ENCODE results near the gene BCL7A. TPM values are rescaled to one million over a fixed set of nuclear protein-coding genes. Genes with fewer than 3 reads are reported as not detected.

The BCL7A gene
- total RNA-seq, 2 donors from 2014 or later: 0.33 to 0.69 TPM

- H3K4me1 Mint-ChIP-seq (ENCODE audit: low read depth in 2 of 2): peaks cover 3 to 17% of the 10 kb centered on the region in 2 donors
- no peaks in the 10 kb centered on the region for H3K27me3 Mint-ChIP-seq
- DNase-seq (ENCODE audit: low spot score) (no peak), ATAC-seq (no peak)
- H3K36me3 Mint-ChIP-seq: no peaks in the 10 kb centered on the region
- H3K4me3 Mint-ChIP-seq: no peak overlapping the region
- no peaks in the 10 kb centered on the region for H3K9me3 Mint-ChIP-seq
- H3K27ac Mint-ChIP-seq: no peak overlapping the region
Measured at GRCh38 chr12:121990114-121990647, 31.5 kb upstream of the BCL7A start.

GRCh38 chr12:121990692-121991603 lies 30.7 kb upstream of the BCL7A start:
- Mint-ChIP-seq H3K4me1 (ENCODE audit: low read depth in 2 of 2) (peaks cover 3 to 17% of the 10 kb centered on the region in 2 donors), H3K27me3 (no peaks in the 10 kb centered on the region), H3K4me3 (peak overlapping the region; percentile 7), H3K27ac (no peak overlapping the region), H3K9me3 (no peaks in the 10 kb centered on the region), H3K36me3 (no peaks in the 10 kb centered on the region)
- ATAC-seq (peak; percentile 50 to 76), DNase-seq (ENCODE audit: low spot score) (no peak)

GRCh38 chr12:121992059-121992879 lies 29.4 kb upstream of the BCL7A start:
- peaks cover 4 to 6% of the 10 kb centered on the region in 2 donors for H3K27me3 Mint-ChIP-seq
- H3K9me3 Mint-ChIP-seq: no peaks in the 10 kb centered on the region
- peak; percentile 93 to 97 for ATAC-seq
- DNase-seq (ENCODE audit: low spot score): no peak
- no peaks in the 10 kb centered on the region for H3K36me3 Mint-ChIP-seq
- no peak overlapping the region for H3K27ac Mint-ChIP-seq
- peaks cover 3 to 17% of the 10 kb centered on the region in 2 donors for H3K4me1 Mint-ChIP-seq (ENCODE audit: low read depth in 2 of 2)
- peak overlapping the region; percentile 66 for H3K4me3 Mint-ChIP-seq

- peaks cover 3 to 9% of the 10 kb centered on the region in 2 donors for H3K4me1 Mint-ChIP-seq (ENCODE audit: low read depth in 2 of 2)
- ATAC-seq (no peak), DNase-seq (ENCODE audit: low spot score) (no peak)
- no peak overlapping the region for H3K4me3 Mint-ChIP-seq
- H3K27me3 Mint-ChIP-seq: peaks cover 5 to 14% of the 10 kb centered on the region in 2 donors
- H3K9me3 Mint-ChIP-seq: no peaks in the 10 kb centered on the region
- H3K36me3 Mint-ChIP-seq: no peaks in the 10 kb centered on the region
- H3K27ac Mint-ChIP-seq: no peak overlapping the region
Measured at GRCh38 chr12:121996050-121996944, 25.4 kb upstream of the BCL7A start.

DNA sequence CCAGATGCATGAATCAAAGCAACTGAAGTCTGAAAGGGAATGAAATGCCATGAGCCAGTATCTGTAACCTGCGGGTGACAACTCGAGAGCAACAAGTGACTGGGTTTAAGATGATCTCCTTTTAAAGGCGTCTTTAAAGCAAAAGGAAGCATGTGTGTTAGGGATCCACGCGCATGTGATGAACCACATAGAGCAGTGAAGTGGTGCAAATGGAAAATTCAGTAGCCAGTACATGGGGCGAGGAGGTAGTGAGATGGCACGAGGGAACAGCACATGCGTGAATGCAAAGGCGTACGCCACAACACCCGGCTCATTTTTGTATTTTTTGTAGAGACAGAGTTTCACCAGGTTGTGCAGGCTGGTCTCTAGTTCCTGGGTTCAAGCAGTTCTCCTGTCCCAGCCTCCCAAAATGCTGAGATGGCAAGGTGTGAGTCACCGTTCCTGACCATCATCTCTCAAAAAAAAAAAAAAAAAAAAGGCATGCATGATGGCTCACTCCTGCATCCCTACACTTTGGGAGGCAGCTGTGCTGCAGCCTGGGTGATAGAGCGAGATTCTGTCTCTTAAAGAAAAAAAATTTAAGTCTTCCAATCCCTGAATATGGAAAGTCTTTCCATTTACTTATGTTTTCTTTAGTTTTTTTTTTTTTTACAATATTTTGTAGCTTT lies 24.6 kb upstream of the BCL7A start:
- DNase-seq (ENCODE audit: low spot score) (no peak), ATAC-seq (no peak)
- Mint-ChIP-seq H3K4me3 (no peak overlapping the region), H3K36me3 (no peaks in the 10 kb centered on the region), H3K4me1 (ENCODE audit: low read depth in 2 of 2) (peaks cover 1 to 2% of the 10 kb centered on the region in 2 donors), H3K27ac (no peak overlapping the region), H3K9me3 (no peaks in the 10 kb centered on the region), H3K27me3 (peaks cover 8 to 14% of the 10 kb centered on the region in 2 donors)

- no peak overlapping the region for H3K4me3 Mint-ChIP-seq
- ATAC-seq (no peak), DNase-seq (ENCODE audit: low spot score) (no peak)
- H3K36me3 Mint-ChIP-seq: no peaks in the 10 kb centered on the region
- peaks cover 24 to 37% of the 10 kb centered on the region in 2 donors for H3K27me3 Mint-ChIP-seq
- H3K27ac Mint-ChIP-seq: no peak overlapping the region
- H3K9me3 Mint-ChIP-seq: no peaks in the 10 kb centered on the region
- peaks cover 5 to 12% of the 10 kb centered on the region in 2 donors for H3K4me1 Mint-ChIP-seq (ENCODE audit: low read depth in 2 of 2)
Measured at GRCh38 chr12:122001466-122002209, 20.0 kb upstream of the BCL7A start.

- no peak overlapping the region for H3K4me3 Mint-ChIP-seq
- H3K4me1 Mint-ChIP-seq (ENCODE audit: low read depth in 2 of 2): peaks cover 6 to 13% of the 10 kb centered on the region in 2 donors
- ATAC-seq (peak in 1 of 2 donors; percentile 66), DNase-seq (ENCODE audit: low spot score) (no peak)
- no peaks in the 10 kb centered on the region for H3K36me3 Mint-ChIP-seq
- H3K27ac Mint-ChIP-seq: no peak overlapping the region
- no peaks in the 10 kb centered on the region for H3K9me3 Mint-ChIP-seq
- H3K27me3 Mint-ChIP-seq: peaks cover 25 to 35% of the 10 kb centered on the region in 2 donors
Measured at GRCh38 chr12:122003651-122004611, 17.8 kb upstream of the BCL7A start.

GRCh38 chr12:122004633-122005071 lies 17.0 kb upstream of the BCL7A start:
- H3K36me3 Mint-ChIP-seq: no peaks in the 10 kb centered on the region
- no peak overlapping the region for H3K4me3 Mint-ChIP-seq
- H3K4me1 Mint-ChIP-seq (ENCODE audit: low read depth in 2 of 2): peaks cover 6 to 13% of the 10 kb centered on the region in 2 donors
- H3K27me3 Mint-ChIP-seq: peaks cover 23 to 30% of the 10 kb centered on the region in 2 donors
- no peak overlapping the region for H3K27ac Mint-ChIP-seq
- DNase-seq (ENCODE audit: low spot score): no peak
- no peaks in the 10 kb centered on the region for H3K9me3 Mint-ChIP-seq
- no peak for ATAC-seq

- peaks cover 23 to 27% of the 10 kb centered on the region in 2 donors for H3K27me3 Mint-ChIP-seq
- no peak overlapping the region for H3K27ac Mint-ChIP-seq
- no peak overlapping the region for H3K4me3 Mint-ChIP-seq
- H3K36me3 Mint-ChIP-seq: no peaks in the 10 kb centered on the region
- DNase-seq (ENCODE audit: low spot score) (no peak), ATAC-seq (no peak)
- peaks cover 6 to 13% of the 10 kb centered on the region in 2 donors for H3K4me1 Mint-ChIP-seq (ENCODE audit: low read depth in 2 of 2)
- no peaks in the 10 kb centered on the region for H3K9me3 Mint-ChIP-seq
Measured at GRCh38 chr12:122005252-122005776, 16.4 kb upstream of the BCL7A start.

GRCh38 chr12:122006186-122006926 lies 15.3 kb upstream of the BCL7A start:
- Mint-ChIP-seq H3K27me3 (peaks cover 25 to 27% of the 10 kb centered on the region in 2 donors), H3K4me3 (no peak overlapping the region), H3K36me3 (no peaks in the 10 kb centered on the region), H3K4me1 (ENCODE audit: low read depth in 2 of 2) (peaks cover 6 to 13% of the 10 kb centered on the region in 2 donors), H3K9me3 (no peaks in the 10 kb centered on the region), H3K27ac (no peak overlapping the region)
- no peak for DNase-seq (ENCODE audit: low spot score)
- no peak for ATAC-seq

Measured in natural killer cell treated with Interleukin-12 subunit alpha and Interleukin-12 subunit beta and Interleukin-15 and Interleukin-18, amount 100 ng/mL, for 72 hours (primary cell).